DND-41 (cell line): ENCODE results near the gene GINS2.

Experiments
- CTCF ChIP-seq: IDR thresholded peaks from 2 replicates; pipeline ENCODE4 v1.5.1; 2012; ENCODE audit warnings: borderline replicate concordance, low read length, moderate library complexity, mild to moderate bottlenecking; ENCODE audit not compliant: poor library complexity, severe bottlenecking; ENCODE audit errors: extremely low read depth
- EZH2 ChIP-seq: IDR thresholded peaks from 3 replicates; pipeline ENCODE4 v1.6.1; 2012; ENCODE audit warnings: borderline replicate concordance, low read depth, mild to moderate bottlenecking, moderate library complexity, low read length, inconsistent platforms; ENCODE audit not compliant: severe bottlenecking

GRCh38 chr16:85646976-85647375 lies 41.8 kb downstream of the GINS2 start:
- TF ChIP-seq CTCF (no peak), EZH2 (no peak)
